Vagina (tissue), 2 donors: ENCODE data around the gene SEC23A. TPM values are rescaled to one million over a fixed set of nuclear protein-coding genes. Genes with fewer than 3 reads are reported as not detected.

Source experiments
- DNase-seq, 2 donors: peaks; one replicate each; pipeline ENCODE4 v3.0.0-alpha.2; 2017; ENCODE audit errors: extremely low spot score in 2 of 2
- H3K27ac ChIP-seq: fragments of 200-600 bp; sonication (generic); one replicate; pipeline ENCODE4 v1.5.1; 2019
- H3K27me3 ChIP-seq: fragments of 200-600 bp; sonication (generic); one replicate; pipeline ENCODE4 v1.5.1; 2019
- H3K36me3 ChIP-seq, 2 donors: fragments of 200-600 bp; sonication (generic); one replicate each; pipeline ENCODE4 v1.5.1; 2017 to 2019
- H3K4me1 ChIP-seq: fragments of 200-600 bp; sonication (generic); one replicate; pipeline ENCODE4 v1.5.1; 2019
- H3K4me3 ChIP-seq, 2 donors: fragments of 200-600 bp; sonication (generic); 1 replicate in 1 of 2; 2 replicates in 1 of 2; pipeline ENCODE4 v1.5.1; 2016 to 2019
- H3K9me3 ChIP-seq: fragments of 200-600 bp; sonication (generic); one replicate; pipeline ENCODE4 v1.5.1; 2019
- POLR2A ChIP-seq, 2 donors: fragments of 450-650 bp; IDR thresholded peaks; one replicate each; pipeline ENCODE4 v1.6.1; 2017; ENCODE audit warnings: antibody characterized with exemption in 2 of 2, mild to moderate bottlenecking in 2 of 2, moderate library complexity in 2 of 2
- POLR2AphosphoS5 ChIP-seq, 2 donors: sonication (generic); formaldehyde crosslinking; IDR thresholded peaks; one replicate each; pipeline ENCODE4 v1.9.0; 2017; ENCODE audit warnings: antibody characterized with exemption in 2 of 2, mild to moderate bottlenecking in 2 of 2, low read depth in 1 of 2; ENCODE audit not compliant: insufficient read depth in 1 of 2
- intact Hi-C: fragments of 100-400 bp; cut with DNase I; formaldehyde crosslinking; loops from one replicate; pipeline ENCODE4 v1.15.1; 2023
- total RNA-seq: library from RNA; depleted of rRNA; stranded (reverse); fragments of >200 nt; gene quantifications from one replicate; pipeline ENCODE4 v1.2.3, GENCODE V29; 2016
- TF ChIP-seq, protein P1 (sequence below), 3 experiments: fragments of 450-650 bp in 2 of 3; fragments of 200-600 bp in 1 of 3; sonication (generic) in 1 of 3; IDR thresholded peaks; one replicate each; pipeline ENCODE4 v1.5.1; 2017 to 2019; ENCODE audit warnings: antibody characterized with exemption in 3 of 3, mild to moderate bottlenecking in 2 of 3, moderate library complexity in 2 of 3

Gene SEC23A
- total RNA-seq, 1 donor from 2014 or later: 54.8 TPM

- Histone ChIP-seq H3K4me1 (peaks cover 13% of the 10 kb centered on the region), H3K9me3 (no peaks in the 10 kb centered on the region), H3K27me3 (no peaks in the 10 kb centered on the region), H3K27ac (no peak overlapping the region), H3K36me3 (peaks cover 4 to 63% of the 10 kb centered on the region in 2 donors), H3K4me3 (no peak overlapping the region)
- DNase-seq: no peak
- TF ChIP-seq POLR2A (IDR thresholded peaks at IDR 0.05) (no peak), POLR2AphosphoS5 (IDR thresholded peaks at IDR 0.05; ENCODE audit: insufficient read depth in 1 of 2, low read depth in 1 of 2) (no peak)
- TF ChIP-seq, protein P1, sequence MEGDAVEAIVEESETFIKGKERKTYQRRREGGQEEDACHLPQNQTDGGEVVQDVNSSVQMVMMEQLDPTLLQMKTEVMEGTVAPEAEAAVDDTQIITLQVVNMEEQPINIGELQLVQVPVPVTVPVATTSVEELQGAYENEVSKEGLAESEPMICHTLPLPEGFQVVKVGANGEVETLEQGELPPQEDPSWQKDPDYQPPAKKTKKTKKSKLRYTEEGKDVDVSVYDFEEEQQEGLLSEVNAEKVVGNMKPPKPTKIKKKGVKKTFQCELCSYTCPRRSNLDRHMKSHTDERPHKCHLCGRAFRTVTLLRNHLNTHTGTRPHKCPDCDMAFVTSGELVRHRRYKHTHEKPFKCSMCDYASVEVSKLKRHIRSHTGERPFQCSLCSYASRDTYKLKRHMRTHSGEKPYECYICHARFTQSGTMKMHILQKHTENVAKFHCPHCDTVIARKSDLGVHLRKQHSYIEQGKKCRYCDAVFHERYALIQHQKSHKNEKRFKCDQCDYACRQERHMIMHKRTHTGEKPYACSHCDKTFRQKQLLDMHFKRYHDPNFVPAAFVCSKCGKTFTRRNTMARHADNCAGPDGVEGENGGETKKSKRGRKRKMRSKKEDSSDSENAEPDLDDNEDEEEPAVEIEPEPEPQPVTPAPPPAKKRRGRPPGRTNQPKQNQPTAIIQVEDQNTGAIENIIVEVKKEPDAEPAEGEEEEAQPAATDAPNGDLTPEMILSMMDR (IDR thresholded peaks at IDR 0.05): no peak
- intact Hi-C loops: no loop called here
These were observed 12.4 kb downstream of the SEC23A start for GRCh38 chr14:39090548-39091111.

DNA sequence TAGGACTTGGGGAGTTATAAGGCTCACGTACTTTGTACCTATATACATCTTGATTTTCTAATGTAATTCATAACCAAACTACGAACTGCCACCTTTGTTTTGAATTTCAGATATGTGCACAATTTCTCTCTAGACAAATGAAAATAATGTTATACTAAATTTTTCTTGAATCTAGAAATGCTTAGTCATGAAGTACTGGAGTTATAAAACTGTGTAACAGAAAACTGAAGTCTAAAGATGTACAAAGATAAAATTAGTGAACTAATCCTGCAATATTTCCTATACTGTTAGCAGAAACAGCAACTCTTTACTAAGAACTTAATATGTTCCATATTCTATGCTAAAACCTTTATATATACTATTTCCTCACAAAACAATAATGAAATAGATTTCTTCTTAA is 15.5 kb downstream of the SEC23A start:
- no peak for TF ChIP-seq POLR2A (IDR thresholded peaks at IDR 0.05)
- no peak for TF ChIP-seq POLR2AphosphoS5 (IDR thresholded peaks at IDR 0.05; ENCODE audit: insufficient read depth in 1 of 2, low read depth in 1 of 2)
- TF ChIP-seq, protein P1 (IDR thresholded peaks at IDR 0.05): no peak
- peaks cover 6% of the 10 kb centered on the region for H3K4me1 ChIP-seq
- intact Hi-C loops: no loop called here
- no peaks in the 10 kb centered on the region for H3K27me3 ChIP-seq
- H3K9me3 ChIP-seq: no peaks in the 10 kb centered on the region
- H3K27ac ChIP-seq: no peak overlapping the region
- no peak for DNase-seq
- no peak overlapping the region for H3K4me3 ChIP-seq
- H3K36me3 ChIP-seq: peaks cover 4 to 74% of the 10 kb centered on the region in 2 donors

GRCh38 chr14:39085933-39086332 is 17.1 kb downstream of the SEC23A start:
- Histone ChIP-seq H3K9me3 (no peaks in the 10 kb centered on the region), H3K4me1 (peaks cover 6% of the 10 kb centered on the region), H3K36me3 (peaks cover 4 to 59% of the 10 kb centered on the region in 2 donors), H3K27ac (no peak overlapping the region), H3K4me3 (no peak overlapping the region), H3K27me3 (no peaks in the 10 kb centered on the region)
- no peak for DNase-seq
- intact Hi-C loops: no loop called here
- TF ChIP-seq POLR2AphosphoS5 (IDR thresholded peaks at IDR 0.05; ENCODE audit: insufficient read depth in 1 of 2, low read depth in 1 of 2) (no peak), POLR2A (IDR thresholded peaks at IDR 0.05) (no peak)
- TF ChIP-seq, protein P1 (IDR thresholded peaks at IDR 0.05): no peak

DNA sequence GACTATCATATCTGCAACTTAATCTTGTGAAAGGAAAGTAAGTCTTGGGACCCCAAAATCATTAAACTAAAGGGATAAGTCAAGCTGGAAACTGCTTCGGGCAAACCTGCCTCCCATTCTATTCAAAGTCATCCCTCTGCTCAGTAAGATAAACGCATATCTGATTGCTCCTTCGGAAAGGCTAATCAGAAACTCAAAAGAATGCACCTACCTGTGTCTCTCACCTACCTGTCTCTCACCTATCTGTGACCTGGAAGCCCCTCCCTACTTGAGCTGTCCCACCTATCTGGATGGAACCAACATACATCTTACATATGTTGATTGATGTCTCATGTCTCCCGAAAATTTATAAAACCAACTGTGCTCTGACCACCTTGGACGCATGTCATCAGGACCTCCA is 19.9 kb downstream of the SEC23A start:
- peaks cover 0 to 39% of the 10 kb centered on the region in 2 donors for H3K36me3 ChIP-seq

DNA sequence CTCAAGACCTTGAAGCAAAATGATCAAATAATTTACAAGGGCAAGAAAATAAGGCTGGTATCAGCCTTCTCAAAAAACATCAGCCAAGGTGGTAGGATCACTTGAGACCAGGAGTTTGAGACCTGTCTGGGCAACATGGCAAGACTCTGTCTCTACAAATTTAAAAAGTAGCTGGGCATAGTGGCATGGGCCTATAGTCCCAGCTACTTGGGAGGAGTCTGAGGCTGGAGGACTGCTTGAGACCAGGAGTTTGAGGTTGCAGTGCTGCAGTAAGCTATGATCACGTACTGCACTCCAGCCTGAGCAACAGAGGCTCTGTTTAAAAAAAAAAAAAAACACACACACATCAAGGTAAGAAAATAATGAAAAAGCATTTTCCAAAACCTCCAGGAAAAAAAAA is 22.1 kb downstream of the SEC23A start:
- intact Hi-C loops: no loop called here
- no peak overlapping the region for H3K27ac ChIP-seq
- peaks cover 1 to 36% of the 10 kb centered on the region in 2 donors for H3K36me3 ChIP-seq
- no peaks in the 10 kb centered on the region for H3K27me3 ChIP-seq
- TF ChIP-seq, protein P1 (IDR thresholded peaks at IDR 0.05): no peak
- TF ChIP-seq POLR2AphosphoS5 (IDR thresholded peaks at IDR 0.05; ENCODE audit: insufficient read depth in 1 of 2, low read depth in 1 of 2) (no peak), POLR2A (IDR thresholded peaks at IDR 0.05) (no peak)
- H3K4me3 ChIP-seq: no peak overlapping the region
- DNase-seq: no peak
- no peaks in the 10 kb centered on the region for H3K9me3 ChIP-seq
- no peaks in the 10 kb centered on the region for H3K4me1 ChIP-seq

More for the DNA sequence above, 19.9 kb downstream of the SEC23A start:
- Histone ChIP-seq H3K27ac (no peak overlapping the region), H3K27me3 (no peaks in the 10 kb centered on the region), H3K9me3 (no peaks in the 10 kb centered on the region), H3K4me1 (peaks cover 2% of the 10 kb centered on the region), H3K4me3 (no peak overlapping the region)
- intact Hi-C loops: no loop called here
- no peak for DNase-seq
- TF ChIP-seq, protein P1 (IDR thresholded peaks at IDR 0.05): no peak
